ENCODE measurements around the gene FAT1.

- no peak for TF ChIP-seq CTCF (conservative IDR thresholded peaks at IDR 0.05; ENCODE audit: low read length)
- TF ChIP-seq EZH2phosphoT487 (IDR thresholded peaks at IDR 0.05; ENCODE audit: borderline replicate concordance, low read depth, low read length): no peak
These were observed 127.3 kb downstream of the FAT1 start for GRCh38 chr4:186596346-186596745.

Measured in OCI-LY7 (cell line).